ENCODE data around the gene SLC30A1.
"Not testable (repeated sequence)": the region's sequence is repeated elsewhere in the genome, so short reads cannot be mapped to it uniquely, and the experiment has no call there.

Gene SLC30A1

DNA sequence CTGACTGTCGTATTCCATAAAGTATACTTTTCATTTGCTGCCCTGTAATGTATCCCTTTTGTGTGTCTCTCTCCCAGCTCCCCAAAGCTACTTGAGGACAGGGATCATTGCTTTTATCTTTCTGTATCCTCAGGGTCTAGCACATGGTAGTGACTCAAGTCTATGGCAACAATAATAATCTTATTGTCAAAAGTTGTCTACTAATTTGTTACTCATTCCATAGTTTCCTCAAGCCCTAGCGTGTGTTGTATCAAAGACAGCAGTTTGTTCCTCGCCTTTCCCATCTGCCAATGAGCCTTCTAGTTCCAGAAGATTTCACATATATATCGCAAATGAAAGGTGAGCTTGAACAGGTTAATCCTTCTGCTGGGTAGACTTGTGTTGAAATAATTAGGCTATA lies 9.8 kb upstream of the SLC30A1 start:
- DNase-seq, result no peak

GRCh38 chr1:211587123-211587522 lies 8.2 kb upstream of the SLC30A1 start:
- DNase-seq, result no peak

GRCh38 chr1:211586538-211586937 lies 7.6 kb upstream of the SLC30A1 start:
- DNase-seq, result no peak

DNA sequence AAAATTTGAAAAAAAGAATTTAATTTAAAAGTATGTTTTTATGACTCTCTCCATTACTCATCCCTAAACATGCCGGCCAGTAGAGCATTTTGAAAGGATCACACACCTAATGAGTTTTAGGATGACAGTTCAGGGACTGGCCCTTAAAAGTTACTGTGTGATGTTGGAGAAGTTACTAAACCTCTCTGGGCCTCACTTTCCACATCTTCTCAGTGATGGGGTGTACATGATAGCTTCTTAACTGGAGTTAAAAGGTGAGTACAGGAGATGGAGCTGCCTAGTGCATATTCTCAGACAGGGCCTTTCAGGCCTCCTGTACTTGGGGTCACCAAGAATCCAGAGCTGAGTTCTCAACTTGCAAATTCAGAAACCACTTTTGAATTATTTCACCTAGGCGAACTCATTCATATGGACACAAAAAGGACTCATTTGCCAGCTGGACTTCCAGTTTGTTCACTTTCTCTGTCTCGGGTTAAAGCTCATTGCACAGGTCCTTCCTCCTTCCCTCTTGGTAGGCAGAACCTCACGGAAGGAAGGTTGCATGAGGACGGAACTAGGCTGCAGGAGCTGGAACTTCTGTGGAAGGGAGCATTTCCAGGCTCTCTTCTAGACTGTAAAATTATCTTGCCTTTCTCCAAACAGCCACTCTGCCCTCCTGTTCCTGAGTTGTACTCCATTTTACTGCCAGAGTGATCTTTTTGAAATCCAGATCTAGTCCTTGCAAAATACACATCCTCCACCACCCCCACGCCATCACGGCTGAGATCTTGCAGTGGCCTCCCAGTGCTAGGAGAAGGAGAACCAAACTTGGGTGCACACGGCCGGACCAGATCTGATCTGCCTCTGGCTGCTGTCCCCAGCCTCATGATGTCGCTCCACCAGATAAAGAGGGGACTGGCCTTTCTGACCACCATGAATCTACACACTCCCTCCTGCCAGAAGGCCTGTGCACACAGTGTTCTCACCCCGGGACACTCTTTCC lies 4.3 kb upstream of the SLC30A1 start:
- no peak for DNase-seq

DNA sequence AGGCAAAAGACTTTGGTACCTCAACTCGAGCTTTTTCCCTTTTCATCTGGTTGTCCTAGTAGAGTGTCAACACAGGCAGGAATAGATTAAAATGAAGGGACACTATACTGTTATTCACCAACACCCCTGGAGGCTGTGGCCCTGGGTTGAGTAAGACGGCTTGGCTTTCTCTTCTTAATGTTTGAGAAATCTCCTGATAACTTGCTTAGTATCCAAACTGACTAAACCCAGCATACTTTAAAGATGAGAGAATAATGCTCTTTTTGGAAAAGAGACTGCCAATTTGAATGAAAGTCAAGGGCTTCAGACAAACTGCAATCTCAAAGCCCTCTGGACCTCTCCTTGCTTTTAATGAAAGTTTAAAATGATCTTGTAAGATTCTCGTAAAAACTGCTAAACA lies 2.6 kb upstream of the SLC30A1 start:
- DNase-seq, result no peak

GRCh38 chr1:211580303-211580687 lies 1.3 kb upstream of the SLC30A1 start:
- peak in 2 of 56 donors; percentile 1 to 8 for DNase-seq

DNA sequence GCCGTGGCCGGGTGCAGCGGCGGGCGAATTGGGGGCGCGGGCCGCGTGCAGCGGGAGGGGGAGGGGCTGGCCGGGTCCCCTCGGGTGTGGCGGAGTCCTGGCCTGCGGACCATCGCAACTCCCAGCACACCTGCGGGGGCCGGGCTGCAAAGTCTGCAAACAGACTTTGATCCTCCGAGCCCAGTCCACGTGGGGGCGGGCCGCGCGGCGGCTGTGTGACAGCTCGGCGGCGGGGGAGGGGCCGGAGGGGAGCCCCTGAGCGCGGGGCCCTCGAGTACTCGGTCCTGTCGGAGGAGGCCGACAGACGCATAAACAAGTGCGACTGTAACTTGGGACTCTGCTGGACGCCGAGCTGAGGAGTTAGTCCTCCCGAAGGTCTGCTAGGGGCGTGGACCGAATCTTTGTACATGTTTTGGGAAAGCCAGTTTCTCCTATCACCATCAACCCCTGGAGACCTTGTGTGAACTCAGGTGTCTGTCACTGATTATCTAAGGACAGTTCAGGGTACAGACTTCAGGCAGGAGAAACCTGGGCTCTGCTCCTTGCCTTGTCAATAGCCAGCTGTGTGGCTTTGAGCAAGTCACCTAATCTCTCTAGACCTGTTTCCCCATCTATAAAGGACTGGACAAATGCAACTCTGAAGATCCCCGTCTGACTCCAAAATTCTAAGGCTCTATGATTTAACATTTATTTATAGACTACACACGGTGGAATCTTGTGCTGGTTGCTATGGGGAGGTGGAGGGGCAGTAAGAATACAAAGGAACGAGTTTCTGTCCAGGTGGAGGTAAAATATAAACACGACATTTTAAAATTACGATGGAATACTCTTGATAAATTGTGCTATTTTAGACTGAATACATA lies 710 bp upstream of the SLC30A1 start:
- DNase-seq, result peak in 19 of 56 donors; percentile 22 to 87 (median 79)

- DNase-seq, result peak in 47 of 56 donors; percentile 5 to 73 (median 40)
These were observed 932 bp downstream of the SLC30A1 start for GRCh38 chr1:211577819-211578639.

- DNase-seq, result peak in 6 of 56 donors; percentile 12 to 65 (median 36)
These were observed 1.6 kb downstream of the SLC30A1 start for GRCh38 chr1:211577277-211577818.

DNA sequence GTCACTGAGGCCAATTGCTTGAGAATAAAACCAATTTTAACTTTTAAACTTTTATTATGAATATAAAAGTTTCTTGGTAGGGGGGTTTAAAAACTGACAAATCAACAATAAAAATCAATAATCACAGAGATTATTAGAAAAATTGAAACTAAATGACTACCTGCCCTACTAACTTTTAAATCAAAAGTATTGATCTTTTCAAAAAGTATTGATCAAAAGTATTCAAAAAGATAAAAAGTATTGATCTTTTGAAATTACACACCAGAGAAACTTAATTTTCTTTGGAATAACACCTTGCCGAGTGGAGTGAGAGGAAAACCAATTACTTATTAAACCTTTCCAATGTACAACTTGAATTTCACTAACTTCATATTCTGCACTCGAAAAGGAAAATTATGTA lies 2.2 kb downstream of the SLC30A1 start:
- no peak for DNase-seq

- no peak for DNase-seq
These were observed 4.3 kb downstream of the SLC30A1 start for GRCh38 chr1:211574705-211575104.

DNA sequence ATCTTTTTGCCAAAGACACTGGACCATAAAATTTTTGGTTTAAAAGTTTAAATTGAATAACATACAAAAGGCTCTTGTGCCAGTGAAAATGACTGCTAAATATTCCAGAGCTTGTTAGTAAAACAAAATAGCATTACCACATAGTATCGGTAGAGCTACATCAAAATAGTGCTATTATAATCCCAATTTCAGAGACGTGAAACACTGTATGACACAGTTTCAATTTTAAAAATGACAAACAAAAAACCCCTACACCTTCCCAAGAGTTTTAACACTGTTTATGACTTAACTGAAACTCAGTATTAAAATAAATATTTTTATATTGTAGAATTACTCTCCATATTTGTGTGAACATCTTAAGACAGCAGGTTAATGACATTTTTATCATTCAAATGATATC lies 7.0 kb downstream of the SLC30A1 start:
- no peak for DNase-seq

DNA sequence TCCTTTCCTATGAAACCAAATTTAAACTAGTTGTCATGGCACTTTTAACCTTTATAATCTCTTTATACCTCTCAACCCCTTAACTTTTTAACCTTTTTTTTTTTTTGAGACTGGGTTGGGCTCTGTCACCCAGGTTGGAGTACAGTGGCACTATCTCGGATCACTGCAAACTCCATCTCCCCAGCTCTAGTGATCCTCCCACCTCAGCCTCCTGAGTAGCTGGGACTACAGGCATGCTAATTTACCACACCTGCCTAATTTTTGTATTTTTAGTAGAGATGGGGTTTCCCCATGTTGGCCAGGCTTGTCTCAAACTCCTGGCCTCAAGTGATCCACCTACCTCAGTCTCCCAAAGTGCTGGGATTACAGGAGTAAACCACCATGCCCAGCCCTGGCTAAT lies 8.6 kb downstream of the SLC30A1 start:
- DNase-seq, result not testable (repeated sequence)

- DNase-seq, result no peak
These were observed 12.4 kb downstream of the SLC30A1 start for GRCh38 chr1:211566431-211567025.

- DNase-seq, result no peak
These were observed 14.9 kb downstream of the SLC30A1 start for GRCh38 chr1:211564084-211564483.

DNA sequence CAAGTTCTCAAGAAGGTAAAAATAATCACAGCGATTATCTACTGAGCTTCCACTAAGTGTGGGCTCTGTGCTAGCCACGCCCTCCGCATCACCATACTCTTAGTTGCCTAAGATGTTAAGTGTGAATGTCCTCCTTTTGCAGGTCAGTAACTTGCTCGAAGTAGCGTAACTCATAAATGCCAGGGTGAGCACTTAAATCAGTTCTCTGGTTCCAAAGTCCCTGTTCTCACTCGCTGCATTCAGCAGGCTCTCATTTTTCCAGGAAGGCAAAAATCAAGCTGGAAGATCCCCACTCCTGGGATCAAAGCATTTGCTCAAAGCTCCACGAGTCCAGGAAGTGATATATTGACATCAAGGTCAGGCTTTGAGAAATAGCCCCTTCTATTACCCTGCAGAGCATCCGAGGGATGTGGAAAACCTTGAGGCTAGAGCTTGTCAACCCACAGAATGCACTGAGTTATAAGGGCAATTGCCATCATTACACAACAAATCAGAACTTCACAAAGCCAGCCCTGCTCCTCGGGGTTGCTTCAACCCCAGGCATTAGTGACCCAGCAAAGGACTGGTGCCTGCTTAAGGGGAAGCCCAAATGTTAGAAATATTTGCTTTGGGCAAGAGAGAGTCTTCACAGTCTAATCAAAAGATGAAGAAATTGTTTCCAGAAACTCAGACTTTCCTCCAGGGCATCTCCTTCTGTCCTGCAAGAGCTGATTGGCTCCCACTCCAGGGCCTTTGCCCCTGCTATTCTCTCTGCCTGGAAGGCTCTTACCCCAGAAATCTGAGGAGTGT lies 19.5 kb downstream of the SLC30A1 start:
- DNase-seq, result no peak

GRCh38 chr1:211557894-211558625 lies 20.9 kb downstream of the SLC30A1 start:
- DNase-seq, result no peak

DNA sequence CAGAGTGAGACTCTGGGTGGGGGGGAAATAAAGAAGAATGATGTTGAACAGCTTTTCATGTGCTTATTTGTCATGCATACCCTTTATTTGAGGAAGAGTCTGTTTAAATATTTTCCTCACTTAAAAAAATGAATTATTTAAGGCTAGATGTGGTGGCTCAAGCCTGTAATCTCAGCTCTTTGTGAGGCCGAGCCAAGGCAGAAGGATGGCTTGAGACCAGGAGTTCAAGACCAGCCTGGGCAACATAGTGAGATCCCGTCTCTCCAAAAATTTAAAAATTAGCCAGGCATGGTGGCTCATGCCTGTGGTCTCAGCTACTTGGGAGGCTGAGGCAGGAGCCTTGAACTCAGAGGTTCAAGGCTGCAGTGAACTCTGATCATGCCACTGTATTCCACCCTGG lies 25.4 kb downstream of the SLC30A1 start:
- DNase-seq, result no peak

Measured in nucleus accumbens (tissue), 56 donors.